CD4-positive, alpha-beta T cell treated with Interleukin-15 for 1 hour (primary cell): Measurements from ENCODE around the gene TEX11.
"Not testable (repeated sequence)": the region's sequence is repeated elsewhere in the genome, so short reads cannot be mapped to it uniquely, and the experiment has no call there.

ENCODE experiments used
- DNase-seq: peaks from one replicate; pipeline ENCODE4 v3.0.0-alpha.2; 2020

Gene TEX11

GRCh38 chrX:70577442-70577841 is 331.1 kb downstream of the TEX11 start:
- no peak for DNase-seq

GRCh38 chrX:70569922-70570576 is 338.5 kb downstream of the TEX11 start:
- not testable (repeated sequence) for DNase-seq

GRCh38 chrX:70554948-70555347 is 353.6 kb downstream of the TEX11 start:
- DNase-seq = no peak

- no peak for DNase-seq
Observed at GRCh38 chrX:70554523-70554922, 354.0 kb downstream of the TEX11 start.

- no peak for DNase-seq
Observed at GRCh38 chrX:70554081-70554480, 354.4 kb downstream of the TEX11 start.

GRCh38 chrX:70553516-70553915 is 355.0 kb downstream of the TEX11 start:
- DNase-seq = no peak

GRCh38 chrX:70552130-70552704 is 356.3 kb downstream of the TEX11 start:
- no peak for DNase-seq

- DNase-seq = no peak
Observed at GRCh38 chrX:70549429-70549828, 359.1 kb downstream of the TEX11 start.

- DNase-seq = no peak
Observed at GRCh38 chrX:70535198-70535597, 373.3 kb downstream of the TEX11 start.

- DNase-seq = no peak
Observed at GRCh38 chrX:70527610-70528345, 380.7 kb downstream of the TEX11 start.

- DNase-seq = no peak
Observed at GRCh38 chrX:70527053-70527452, 381.5 kb downstream of the TEX11 start.

- DNase-seq = no peak
Observed at GRCh38 chrX:70525733-70526132, 382.8 kb downstream of the TEX11 start.

- not testable (repeated sequence) for DNase-seq
Observed at GRCh38 chrX:70515692-70516091, 392.8 kb downstream of the TEX11 start.

GRCh38 chrX:70515270-70515669 is 393.2 kb downstream of the TEX11 start:
- DNase-seq = not testable (repeated sequence)

GRCh38 chrX:70509078-70509477 is 399.4 kb downstream of the TEX11 start:
- no peak for DNase-seq

- no peak for DNase-seq
Observed at GRCh38 chrX:70508296-70508911, 400.1 kb downstream of the TEX11 start.

GRCh38 chrX:70505451-70505841 is 403.1 kb downstream of the TEX11 start:
- DNase-seq = no peak

- no peak for DNase-seq
Observed at GRCh38 chrX:70504772-70505450, 403.6 kb downstream of the TEX11 start.

GRCh38 chrX:70500826-70501225 is 407.7 kb downstream of the TEX11 start:
- DNase-seq = no peak

- DNase-seq = no peak
Observed at GRCh38 chrX:70498129-70498528, 410.4 kb downstream of the TEX11 start.

- DNase-seq = no peak
Observed at GRCh38 chrX:70497026-70497425, 411.5 kb downstream of the TEX11 start.

GRCh38 chrX:70496491-70496890 is 412.0 kb downstream of the TEX11 start:
- DNase-seq = no peak

GRCh38 chrX:70494441-70494840 is 414.1 kb downstream of the TEX11 start:
- DNase-seq = no peak
